ENCODE results near the gene SLC7A10.

The SLC7A10 gene

GRCh38 chr19:33208904-33209849 lies 16.5 kb downstream of the SLC7A10 start:
- H3K27ac ChIP-seq = no peak overlapping the region

GRCh38 chr19:33208371-33208895 lies 17.2 kb downstream of the SLC7A10 start:
- TF ChIP-seq CTCF (conservative IDR thresholded peaks at IDR 0.05; ENCODE audit: low read depth) = no peak
- ChIA-PET CTCF (interaction anchor here (0.7 kb wide), 1 partner anchor 1100 kb away, joined by 4 read pairs; no protein-coding TSS in a partner anchor), POLR2A (ENCODE audit: low non-redundant PET) (no interaction called here)
- DNase-seq (ENCODE audit: low spot score) = no peak
- no peak overlapping the region for H3K27ac ChIP-seq

More at GRCh38 chr19:33208904-33209849, 16.5 kb downstream of the SLC7A10 start:
- POLR2A ChIA-PET (ENCODE audit: low non-redundant PET) = no interaction called here
- TF ChIP-seq CTCF (conservative IDR thresholded peaks at IDR 0.05; ENCODE audit: low read depth) = no peak
- CTCF ChIA-PET = interaction anchor here (0.5 to 0.7 kb wide), 2 partner anchors 66 to 1099 kb away, joined by 3 to 4 read pairs; no protein-coding TSS in a partner anchor
- DNase-seq (ENCODE audit: low spot score) = no peak

GRCh38 chr19:33207903-33208302 lies 17.7 kb downstream of the SLC7A10 start:
- TF ChIP-seq CTCF (conservative IDR thresholded peaks at IDR 0.05; ENCODE audit: low read depth) = no peak
- no peak for DNase-seq (ENCODE audit: low spot score)
- no peak overlapping the region for H3K27ac ChIP-seq
- CTCF ChIA-PET = interaction anchor here (0.7 kb wide), 1 partner anchor 1100 kb away, joined by 4 read pairs; no protein-coding TSS in a partner anchor
- POLR2A ChIA-PET (ENCODE audit: low non-redundant PET) = no interaction called here

GRCh38 chr19:33207040-33207620 lies 18.5 kb downstream of the SLC7A10 start:
- DNase-seq (ENCODE audit: low spot score) = no peak
- no peak overlapping the region for H3K27ac ChIP-seq
- no peak for TF ChIP-seq CTCF (conservative IDR thresholded peaks at IDR 0.05; ENCODE audit: low read depth)
- CTCF ChIA-PET = no interaction called here
- POLR2A ChIA-PET (ENCODE audit: low non-redundant PET) = no interaction called here

GRCh38 chr19:33206261-33207039 lies 19.2 kb downstream of the SLC7A10 start:
- H3K27ac ChIP-seq = no peak overlapping the region
- ChIA-PET POLR2A (ENCODE audit: low non-redundant PET) (no interaction called here), CTCF (interaction anchor here (0.6 kb wide), 1 partner anchor 339 kb away, joined by 3 read pairs; no protein-coding TSS in a partner anchor)
- no peak for DNase-seq (ENCODE audit: low spot score)
- TF ChIP-seq CTCF (conservative IDR thresholded peaks at IDR 0.05; ENCODE audit: low read depth) = no peak
